SK-N-SH (cell line): ENCODE measurements around the gene PPP2R1B. TPM values are rescaled to one million over a fixed set of nuclear protein-coding genes. Genes with fewer than 3 reads are reported as not detected.

Source experiments
- CTCF ChIA-PET: fragments of 300-600, 350-600 bp; formaldehyde crosslinking; extraction: SDS; loops from one replicate; lab custom pipeline; 2021; lab: Yijun Ruan, JAX
- POLR2A ChIA-PET: fragments of 350-600 bp; sonication (Branson Sonifier 250); formaldehyde crosslinking; extraction: SDS; loops from one replicate; lab custom pipeline; 2020; ENCODE audit warnings: antibody characterized with exemption, inconsistent platforms; lab: Yijun Ruan, JAX
- DNase-seq: peaks from one replicate; pipeline ENCODE4 v3.0.0; 2012
- H2AFZ ChIP-seq: fragments of 200-600 bp; sonication (generic); 2 replicates; pipeline ENCODE4 v1.8.1; 2016; ENCODE audit warnings: antibody characterized with exemption, mild to moderate bottlenecking, low read depth
- H3F3A ChIP-seq: fragments of 200-600 bp; sonication (generic); replicated peaks from 2 replicates; pipeline ENCODE3; 2016; ENCODE audit warnings: antibody characterized with exemption, mild to moderate bottlenecking; ENCODE audit not compliant: insufficient read depth
- H3K27ac ChIP-seq, 2 experiments: fragments of 200-500 bp in 1 of 2; fragments of 200-600 bp in 1 of 2; sonication (Bioruptor generic) in 1 of 2; sonication (generic), shearing (Covaris generic) in 1 of 2; 2 replicates each; pipeline versions ENCODE4 v1.5.1 to v1.6.1; 2014 to 2016; ENCODE audit warnings: low read depth in 2 of 2, inconsistent platforms in 1 of 2, low read length in 1 of 2, mild to moderate bottlenecking in 1 of 2, mixed read lengths in 1 of 2
- H3K27me3 ChIP-seq: fragments of 200-600 bp; sonication (generic), shearing (Covaris generic); 2 replicates; pipeline ENCODE4 v1.6.1; 2016; ENCODE audit warnings: mixed run types; ENCODE audit not compliant: insufficient read depth
- H3K36me3 ChIP-seq, 2 experiments: fragments of 200-500 bp in 1 of 2; fragments of 200-600 bp in 1 of 2; sonication (Bioruptor generic) in 1 of 2; sonication (generic) in 1 of 2; replicated peaks in 1 of 2; 2 replicates each; pipeline versions ENCODE3 to v1.5.1; 2014 to 2016; ENCODE audit warnings: low read length in 1 of 2, mild to moderate bottlenecking in 1 of 2; ENCODE audit not compliant: insufficient read depth in 2 of 2, control insufficient read depth in 1 of 2
- H3K4me1 ChIP-seq, 2 experiments: fragments of 200-500 bp in 1 of 2; fragments of 200-600 bp in 1 of 2; sonication (Bioruptor generic) in 1 of 2; sonication (generic), shearing (Covaris generic) in 1 of 2; 2 replicates each; pipeline versions ENCODE4 v1.5.1 to v1.6.1; 2014 to 2016; ENCODE audit warnings: low read depth in 1 of 2, low read length in 1 of 2, mixed run types in 1 of 2; ENCODE audit not compliant: insufficient read depth in 2 of 2, control insufficient read depth in 1 of 2
- H3K4me2 ChIP-seq: fragments of 200-600 bp; sonication (generic), shearing (Covaris generic); 2 replicates; pipeline ENCODE4 v1.6.1; 2017; ENCODE audit warnings: mixed run types
- H3K4me3 ChIP-seq, 2 experiments: fragments of 200-500 bp in 1 of 2; fragments of 200-600 bp in 1 of 2; sonication (Bioruptor generic) in 1 of 2; sonication (generic), shearing (Covaris generic) in 1 of 2; 2 replicates each; pipeline versions ENCODE4 v1.5.1 to v1.8.1; 2014 to 2016; ENCODE audit warnings: low read depth in 2 of 2, inconsistent platforms in 1 of 2, low read length in 1 of 2, mild to moderate bottlenecking in 1 of 2, mixed read lengths in 1 of 2, moderate library complexity in 1 of 2
- H3K79me2 ChIP-seq: fragments of 200-600 bp; sonication (generic); 2 replicates; pipeline ENCODE4 v1.8.1; 2017; ENCODE audit warnings: mild to moderate bottlenecking; ENCODE audit not compliant: insufficient read depth
- H3K9ac ChIP-seq: fragments of 200-600 bp; sonication (generic); 2 replicates; pipeline ENCODE4 v1.6.1; 2017; ENCODE audit warnings: mixed run types
- H3K9me2 ChIP-seq: fragments of 200-600 bp; sonication (generic); 2 replicates; pipeline ENCODE4 v1.6.1; 2017; ENCODE audit warnings: mixed run types
- H3K9me3 ChIP-seq: fragments of 200-600 bp; sonication (generic); 2 replicates; pipeline ENCODE4 v1.6.1; 2017; ENCODE audit warnings: mixed run types, mild to moderate bottlenecking, moderate library complexity
- H4K20me1 ChIP-seq: fragments of 200-600 bp; sonication (generic); 2 replicates; pipeline ENCODE4 v1.6.1; 2017; ENCODE audit warnings: mild to moderate bottlenecking, mixed run types; ENCODE audit not compliant: insufficient read depth
- CHD2 ChIP-seq: fragments of 150-350 bp; IDR thresholded peaks from 2 replicates; pipeline ENCODE4 v1.6.1; 2018; ENCODE audit warnings: low read length; ENCODE audit not compliant: partially characterized antibody
- FOXM1 ChIP-seq: IDR thresholded peaks from 2 replicates; pipeline ENCODE4 v1.4.0; 2012; ENCODE audit warnings: low read depth, mild to moderate bottlenecking
- IRF3 ChIP-seq: fragments of 150-350 bp; IDR thresholded peaks from 2 replicates; pipeline ENCODE4 v1.6.1; 2016; ENCODE audit warnings: mild to moderate bottlenecking, low read depth, low read length
- MXI1 ChIP-seq: IDR thresholded peaks from 2 replicates; pipeline ENCODE4 v1.6.1; 2012; ENCODE audit warnings: mild to moderate bottlenecking, low read depth, low read length, improper control_type of control experiment
- PBX3 ChIP-seq: IDR thresholded peaks from 2 replicates; pipeline ENCODE4; 2012
- SIN3A ChIP-seq: IDR thresholded peaks from 2 replicates; pipeline ENCODE4 v1.6.1; 2012; ENCODE audit warnings: low read depth, mild to moderate bottlenecking, low read length, moderate library complexity, borderline replicate concordance
- SMC3 ChIP-seq: IDR thresholded peaks from 2 replicates; pipeline ENCODE4 v1.6.1; 2012; ENCODE audit warnings: low read depth, low read length, improper control_type of control experiment
- TAF1 ChIP-seq: IDR thresholded peaks from 2 replicates; pipeline ENCODE4 v1.6.1; 2012; ENCODE audit warnings: low read depth, mild to moderate bottlenecking, low read length, moderate library complexity, borderline replicate concordance
- TCF12 ChIP-seq: IDR thresholded peaks from 2 replicates; pipeline ENCODE4 v1.4.0; 2012
- USF1 ChIP-seq: IDR thresholded peaks from 2 replicates; pipeline ENCODE4 v1.4.0; 2012; ENCODE audit warnings: low read depth, borderline replicate concordance
- WGBS: methylation state at CpG from one replicate; pipeline ENCODE4 v1.1.6; 2017; ENCODE audit warnings: low lambda C conversion rate; 5-methylcytosine and 5-hydroxymethylcytosine counted together
- polyA plus RNA-seq, 3 experiments: library from polyadenylated mRNA; depleted of rRNA; stranded (reverse); fragments of >200 nt; gene quantifications; 2 replicates each; pipeline ENCODE4 v1.2.3, GENCODE V29; 2012

The PPP2R1B gene
- polyA plus RNA-seq, 1 of the 3 experiments (the other 2 are of a cell fraction): 25.9 TPM

GRCh38 chr11:111725621-111726020, 40.6 kb downstream of the PPP2R1B start:
- Histone ChIP-seq H3F3A (peaks cover 6% of the 10 kb centered on the region), H3K27me3 (no peaks in the 10 kb centered on the region), H3K4me1 (peaks cover 4 to 40% of the 10 kb centered on the region in 2 experiments; a peak in 1 of 4 replicates), H3K9me2 (no peaks in the 10 kb centered on the region), H3K79me2 (no peaks in the 10 kb centered on the region), H2AFZ (no peak overlapping the region), H3K36me3 (peaks cover 34 to 72% of the 10 kb centered on the region in 2 experiments), H3K27ac (no peak overlapping the region), H3K9ac (no peak overlapping the region), H3K4me3 (no peak overlapping the region), H4K20me1 (no peaks in the 10 kb centered on the region), H3K4me2 (no peak overlapping the region), H3K9me3 (no peaks in the 10 kb centered on the region)
- WGBS: 88% methylated on average over 9 of the region's 10 CpGs
- POLR2A ChIA-PET: no interaction called here
- TF ChIP-seq PBX3 (no peak), TCF12 (no peak), IRF3 (no peak), SMC3 (no peak), USF1 (no peak), CHD2 (no peak), FOXM1 (no peak), SIN3A (no peak)
- CTCF ChIA-PET: interaction anchor here (1.7 kb wide), 1 partner anchor 52 kb away, joined by 6 read pairs; no protein-coding TSS in a partner anchor
- no peak for DNase-seq

DNA sequence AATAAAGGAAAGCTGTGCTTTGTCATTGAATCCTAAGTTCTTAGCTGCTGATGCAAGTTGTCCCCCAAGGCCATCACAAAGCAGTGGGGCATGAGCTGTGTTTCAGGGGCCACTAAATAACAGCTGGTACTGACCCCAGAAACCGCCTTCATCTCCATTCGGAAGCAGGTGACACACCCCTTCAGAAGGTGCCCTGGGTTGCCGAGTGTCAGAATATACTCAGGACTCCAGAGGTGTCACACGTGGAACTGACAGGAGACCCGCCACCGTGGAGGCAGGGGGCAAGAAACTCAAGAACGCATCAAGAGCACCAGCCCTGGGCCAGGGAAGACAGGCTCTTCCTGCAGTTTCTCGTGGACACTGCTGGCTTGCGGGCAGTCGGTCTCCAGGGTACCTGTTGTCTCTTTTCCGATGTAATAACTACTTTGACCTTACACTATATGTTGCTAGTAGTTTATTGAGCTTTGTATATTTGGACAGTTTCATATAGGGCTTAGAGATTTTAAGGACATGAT, 41.5 kb downstream of the PPP2R1B start:
- Histone ChIP-seq H3K4me2 (no peak overlapping the region), H3K9me2 (no peaks in the 10 kb centered on the region), H2AFZ (no peak overlapping the region), H3K36me3 (peaks cover 44 to 81% of the 10 kb centered on the region in 2 experiments), H3F3A (no peaks in the 10 kb centered on the region), H3K9ac (no peak overlapping the region), H3K79me2 (no peaks in the 10 kb centered on the region), H3K9me3 (no peaks in the 10 kb centered on the region), H4K20me1 (no peaks in the 10 kb centered on the region), H3K27me3 (no peaks in the 10 kb centered on the region), H3K4me1 (peaks cover 0 to 36% of the 10 kb centered on the region in 2 experiments; a peak in 1 of 4 replicates), H3K27ac (no peak overlapping the region; a peak in 1 of 4 replicates), H3K4me3 (no peak overlapping the region)
- no peak for TF ChIP-seq SIN3A
- TF ChIP-seq MXI1: no peak
- no peak for TF ChIP-seq TCF12
- TF ChIP-seq TAF1: no peak
- ChIA-PET CTCF (no interaction called here), POLR2A (no interaction called here)
- WGBS: 97% methylated on average over 10 of the region's 11 CpGs
- no peak for DNase-seq
